Measurements from ENCODE around the gene S100A2.

DNA sequence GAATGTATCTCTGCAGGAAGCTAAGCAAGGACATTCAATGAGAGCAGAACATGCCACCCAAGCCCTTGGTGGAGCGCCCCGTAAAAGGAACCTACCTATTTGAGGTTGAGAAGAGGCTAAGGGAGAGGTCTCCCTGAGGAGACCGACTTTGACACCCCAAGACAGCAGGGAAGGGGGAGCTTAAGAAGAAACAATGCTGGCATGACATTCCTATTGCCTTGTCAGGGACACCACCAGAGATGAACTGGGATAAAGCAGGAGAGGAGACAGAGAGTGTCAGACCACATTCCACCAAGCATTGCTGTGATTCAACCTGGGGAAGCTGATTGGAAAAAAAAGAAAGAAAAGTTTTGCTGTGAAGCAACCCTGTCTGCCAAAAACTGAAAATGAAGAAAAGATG is 13.3 kb upstream of the S100A2 start:
- no peak for TF ChIP-seq POLR2A (IDR thresholded peaks at IDR 0.05)
- TF ChIP-seq, protein P1, sequence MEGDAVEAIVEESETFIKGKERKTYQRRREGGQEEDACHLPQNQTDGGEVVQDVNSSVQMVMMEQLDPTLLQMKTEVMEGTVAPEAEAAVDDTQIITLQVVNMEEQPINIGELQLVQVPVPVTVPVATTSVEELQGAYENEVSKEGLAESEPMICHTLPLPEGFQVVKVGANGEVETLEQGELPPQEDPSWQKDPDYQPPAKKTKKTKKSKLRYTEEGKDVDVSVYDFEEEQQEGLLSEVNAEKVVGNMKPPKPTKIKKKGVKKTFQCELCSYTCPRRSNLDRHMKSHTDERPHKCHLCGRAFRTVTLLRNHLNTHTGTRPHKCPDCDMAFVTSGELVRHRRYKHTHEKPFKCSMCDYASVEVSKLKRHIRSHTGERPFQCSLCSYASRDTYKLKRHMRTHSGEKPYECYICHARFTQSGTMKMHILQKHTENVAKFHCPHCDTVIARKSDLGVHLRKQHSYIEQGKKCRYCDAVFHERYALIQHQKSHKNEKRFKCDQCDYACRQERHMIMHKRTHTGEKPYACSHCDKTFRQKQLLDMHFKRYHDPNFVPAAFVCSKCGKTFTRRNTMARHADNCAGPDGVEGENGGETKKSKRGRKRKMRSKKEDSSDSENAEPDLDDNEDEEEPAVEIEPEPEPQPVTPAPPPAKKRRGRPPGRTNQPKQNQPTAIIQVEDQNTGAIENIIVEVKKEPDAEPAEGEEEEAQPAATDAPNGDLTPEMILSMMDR (IDR thresholded peaks at IDR 0.05), result no peak

Measured in esophagus squamous epithelium (tissue), 4 donors.